K562 (cell line): Measurements from ENCODE around the gene NUDT15. TPM values are rescaled to one million over a fixed set of nuclear protein-coding genes. Genes with fewer than 3 reads are reported as not detected.

ENCODE experiments used
- ATAC-seq: fragments of 200-7000 bp; cut with Tn5 transposase; 3 replicates; pipeline ENCODE4 v1.9.1; 2020; ENCODE audit warnings: moderate library complexity
- BruUV-seq: library from RNA; stranded (reverse); fragments of 400-500 nt; replicated peaks from 2 replicates; lab custom pipeline; 2021; lab: Mats Ljungman, UMichigan
- CTCF ChIA-PET: fragments of 300-600 bp; formaldehyde crosslinking; extraction: SDS; loops from one replicate; lab custom pipeline; 2021; ENCODE audit warnings: low intra/inter-chr PET ratio; lab: Yijun Ruan, JAX
- POLR2A ChIA-PET: fragments of 300-600, 350-650 bp; sonication (Branson Sonifier 250); formaldehyde crosslinking; extraction: SDS; loops from one replicate; lab custom pipeline; 2021; ENCODE audit warnings: antibody characterized with exemption, inconsistent platforms; lab: Yijun Ruan, JAX
- DNase-seq, 4 experiments: peaks; one replicate each; pipeline versions ENCODE4 v3.0.0 to v3.0.0-alpha.2; 2011 to 2018; ENCODE audit warnings: low spot score in 3 of 4, mixed read lengths in 3 of 4; ENCODE audit errors: extremely low read depth in 1 of 4
- FAIRE-seq: peaks from 2 replicates; lab custom pipeline; 2011; peaks lifted over from hg19 to GRCh38; lab: Jason Lieb, UNC
- H2AFZ ChIP-seq: 2 replicates; pipeline ENCODE4 v1.6.0; 2011; ENCODE audit warnings: low read depth, low read length, control low read depth, inconsistent platforms
- H3K27ac ChIP-seq: fragments of 200-600 bp; 3 replicates; pipeline ENCODE4 v1.8.0; 2011; ENCODE audit warnings: low read depth, mild to moderate bottlenecking, control low read depth, inconsistent platforms, low read length, moderate library complexity, mixed read lengths; ENCODE audit errors: extremely low read depth
- H3K27me3 ChIP-seq, 2 experiments: fragments of 300-600 bp in 1 of 2; 2 replicates in 1 of 2; 3 replicates in 1 of 2; pipeline versions ENCODE4 v1.6.0 to v1.8.0; 2011; ENCODE audit warnings: inconsistent platforms in 2 of 2, low read length in 2 of 2, mild to moderate bottlenecking in 1 of 2, mixed read lengths in 1 of 2, moderate library complexity in 1 of 2; ENCODE audit not compliant: control insufficient read depth in 2 of 2, insufficient read depth in 2 of 2
- H3K36me3 ChIP-seq: fragments of 300-600 bp; 3 replicates; pipeline ENCODE4 v1.8.0; 2011; ENCODE audit warnings: mild to moderate bottlenecking, low read length, inconsistent platforms; ENCODE audit not compliant: control insufficient read depth, insufficient read depth
- H3K4me1 ChIP-seq, 2 experiments: fragments of 200-600 bp in 1 of 2; replicated peaks in 1 of 2; 2 replicates in 1 of 2; 3 replicates in 1 of 2; pipeline versions ENCODE4 v1.5.1 to v1.8.0; 2011; ENCODE audit warnings: inconsistent platforms in 2 of 2, low read length in 2 of 2, mild to moderate bottlenecking in 1 of 2, mixed read lengths in 1 of 2, moderate library complexity in 1 of 2; ENCODE audit not compliant: control insufficient read depth in 2 of 2, insufficient read depth in 2 of 2
- H3K4me2 ChIP-seq: 2 replicates; pipeline ENCODE4 v1.6.1; 2011; ENCODE audit warnings: low read length, control low read depth, inconsistent platforms, mixed read lengths; ENCODE audit not compliant: insufficient read depth
- H3K4me3 ChIP-seq: fragments of 200-600 bp; sonication (generic), shearing (Covaris generic); 2 replicates; pipeline ENCODE4 v1.5.1; 2016; ENCODE audit warnings: control low read depth, inconsistent platforms
- H3K79me2 ChIP-seq: fragments of 200-600 bp; 3 replicates; pipeline ENCODE4 v1.8.0; 2011; ENCODE audit warnings: low read length, inconsistent platforms; ENCODE audit not compliant: control insufficient read depth, insufficient read depth
- H3K9ac ChIP-seq, 2 experiments: 2 replicates each; pipeline versions ENCODE4 v1.6.0 to v1.6.1; 2011; ENCODE audit warnings: low read depth in 2 of 2, low read length in 2 of 2, control low read depth in 1 of 2, inconsistent platforms in 1 of 2, mild to moderate bottlenecking in 1 of 2, mixed read lengths in 1 of 2; ENCODE audit not compliant: insufficient read depth in 1 of 2
- H3K9me1 ChIP-seq: one replicate; pipeline ENCODE4 v1.6.0; 2011; ENCODE audit warnings: inconsistent platforms, mild to moderate bottlenecking, low read length, moderate library complexity; ENCODE audit not compliant: control insufficient read depth, insufficient read depth
- H3K9me3 ChIP-seq: replicated peaks from 2 replicates; pipeline ENCODE4 v1.5.1; 2011; ENCODE audit warnings: low read depth, low read length, inconsistent platforms; ENCODE audit not compliant: control insufficient read depth, insufficient read depth
- H4K20me1 ChIP-seq: replicated peaks from 2 replicates; pipeline ENCODE4 v1.6.1; 2011; ENCODE audit warnings: low read length, inconsistent platforms, mixed read lengths; ENCODE audit not compliant: control insufficient read depth, insufficient read depth
- CBX3 ChIP-seq, 2 experiments: IDR thresholded peaks; 1 replicate in 1 of 2; 2 replicates in 1 of 2; pipeline ENCODE4 v1.6.1; 2012; ENCODE audit warnings: inconsistent platforms in 2 of 2, low read length in 2 of 2, borderline replicate concordance in 1 of 2, control low read depth in 1 of 2
- HBP1 ChIP-seq: fragments of 450-650 bp; formaldehyde crosslinking; IDR thresholded peaks from 2 replicates; pipeline ENCODE4 v1.4.0; 2022; ENCODE audit warnings: missing genetic modification characterization
- MEF2D ChIP-seq: conservative IDR thresholded peaks from 2 replicates; pipeline ENCODE4 v1.6.1; 2016; ENCODE audit warnings: low read depth, missing genetic modification characterization, missing compliant biosample characterization
- TRIM28 ChIP-seq: fragments of 450-650 bp; IDR thresholded peaks from 2 replicates; pipeline ENCODE4 v1.6.1; 2017
- ZNF133 ChIP-seq: fragments of 250-450 bp; sonication (Bioruptor Pico); IDR thresholded peaks from 2 replicates; pipeline ENCODE4 v1.4.0; 2020; ENCODE audit warnings: mild to moderate bottlenecking
- ZNF174 ChIP-seq: fragments of 250-450 bp; sonication (Bioruptor Pico); IDR thresholded peaks from 2 replicates; pipeline ENCODE4 v1.4.0; 2020; ENCODE audit warnings: mild to moderate bottlenecking
- WGBS: fragments of 100-300 bp; shearing (Covaris generic); methylation state at CpG from one replicate; pipeline ENCODE4 v1.1.6; 2016; ENCODE audit warnings: low coverage, mixed read lengths; ENCODE audit not compliant: insufficient coverage; ENCODE audit errors: missing lambda C conversion rate; 5-methylcytosine and 5-hydroxymethylcytosine counted together
- in situ Hi-C: fragments of 300-500 bp; cut with MboI; formaldehyde crosslinking; loops from 4 replicates; pipeline ENCODE4 v1.15.0; 2018; ENCODE audit warnings: inconsistent platforms, mixed read lengths
- intact Hi-C: fragments of 100-400 bp; cut with micrococcal nuclease; formaldehyde crosslinking; loops from 2 replicates; pipeline ENCODE4 v1.14.2; 2022
- polyA plus RNA-seq, 8 experiments: library from polyadenylated mRNA; depleted of rRNA in 4 of 8; stranded (reverse) in 5 of 8; unstranded in 3 of 8; fragments of >200 nt; fragmentation: Nextera tagmentation in 2 of 8; fragmentation: Illumina TruSeq in 1 of 8; extraction: Ambion mirVana in 2 of 8; extraction: Trizol in 1 of 8; gene quantifications; 2 replicates each; pipeline versions ENCODE4 v1.2.1 to v1.2.3, GENCODE V29; 2011 to 2014; ENCODE audit warnings: inconsistent platforms in 1 of 8, missing spikeins in 1 of 8
- total RNA-seq, 7 experiments: library from RNA; depleted of rRNA in 6 of 7; stranded (reverse); fragments of >200 nt in 6 of 7; fragmentation: Illumina TruSeq in 2 of 7; extraction: Trizol in 2 of 7; gene quantifications; 2 replicates each; pipeline versions ENCODE4 v1.2.1 to v1.2.3, GENCODE V29; 2011 to 2021; ENCODE audit warnings: low replicate concordance in 1 of 7

NUDT15 gene
- total and polyA plus RNA-seq, 9 of the 15 experiments (the other 6 are each of a cell fraction or from before 2014, with no cell fraction given), result 14.2 to 26.9 (median 21.6) TPM

- Histone ChIP-seq H3K36me3 (peaks cover 79% of the 10 kb centered on the region), H3K9me3 (peaks cover 7% of the 10 kb centered on the region), H3K27me3 (no peaks in the 10 kb centered on the region), H2AFZ (no peak overlapping the region), H3K4me1 (no peaks in the 10 kb centered on the region), H4K20me1 (no peaks in the 10 kb centered on the region), H3K79me2 (no peaks in the 10 kb centered on the region), H3K4me2 (no peak overlapping the region), H3K4me3 (no peak overlapping the region), H3K9ac (no peak overlapping the region), H3K9me1 (no peaks in the 10 kb centered on the region), H3K27ac (no peak overlapping the region)
- CTCF ChIA-PET, result no interaction called here
- ATAC-seq (no peak), FAIRE-seq (no peak), DNase-seq (no peak)
- 75% methylated on average over 4 of the region's 5 CpGs for WGBS
- TF ChIP-seq TRIM28 (0 out of 2 replicates have a peak, but pooled peaks have one; percentile 24), HBP1 (CRISPR knock-in tag) (no peak), CBX3 (IDR thresholded peaks at IDR 0.05; ENCODE audit: borderline replicate concordance in 1 of 2, low read length in 2 of 2) (peak in 1 of 2 experiments; percentile 39; a peak in 1 of 3 replicates), ZNF174 (no peak), MEF2D (tag) (no peak), ZNF133 (no peak)
- in situ Hi-C loops, result no loop called here
- intact Hi-C loops, result no loop called here
- POLR2A ChIA-PET, result no interaction called here
- no TSS peak for BruUV-seq
These were observed 33.4 kb downstream of the NUDT15 start for GRCh38 chr13:48070942-48071341.
